Measurements from ENCODE around the gene RPS25.
"Not testable (repeated sequence)": the region's sequence is repeated elsewhere in the genome, so short reads cannot be mapped to it uniquely, and the experiment has no call there.

Gene RPS25

GRCh38 chr11:119038884-119039283, 20.7 kb upstream of the RPS25 start:
- no peak for FAIRE-seq

DNA sequence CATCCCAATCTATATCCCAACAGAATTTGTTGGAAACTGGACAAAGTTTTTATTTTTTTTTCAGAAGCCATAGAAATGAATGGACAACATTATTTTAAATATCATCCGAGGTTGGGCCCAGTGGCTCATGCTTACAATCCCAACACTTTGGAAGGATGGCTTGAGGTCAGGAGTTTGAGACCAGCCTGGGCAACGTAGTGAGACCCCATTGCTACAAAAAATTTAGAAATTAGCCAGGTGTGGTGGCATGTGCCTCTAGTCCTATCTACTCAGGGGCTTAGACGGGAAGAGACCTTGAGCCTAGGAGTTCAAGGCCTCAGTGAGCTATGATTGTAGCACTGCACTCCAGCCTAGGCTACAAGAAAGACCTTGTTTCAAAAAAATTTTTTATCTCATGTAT, 16.7 kb upstream of the RPS25 start:
- FAIRE-seq = no peak

- not testable (repeated sequence) for FAIRE-seq
These were observed 15.3 kb upstream of the RPS25 start for GRCh38 chr11:119033421-119033820.

- no peak for FAIRE-seq
These were observed 13.8 kb upstream of the RPS25 start for GRCh38 chr11:119031912-119032280.

DNA sequence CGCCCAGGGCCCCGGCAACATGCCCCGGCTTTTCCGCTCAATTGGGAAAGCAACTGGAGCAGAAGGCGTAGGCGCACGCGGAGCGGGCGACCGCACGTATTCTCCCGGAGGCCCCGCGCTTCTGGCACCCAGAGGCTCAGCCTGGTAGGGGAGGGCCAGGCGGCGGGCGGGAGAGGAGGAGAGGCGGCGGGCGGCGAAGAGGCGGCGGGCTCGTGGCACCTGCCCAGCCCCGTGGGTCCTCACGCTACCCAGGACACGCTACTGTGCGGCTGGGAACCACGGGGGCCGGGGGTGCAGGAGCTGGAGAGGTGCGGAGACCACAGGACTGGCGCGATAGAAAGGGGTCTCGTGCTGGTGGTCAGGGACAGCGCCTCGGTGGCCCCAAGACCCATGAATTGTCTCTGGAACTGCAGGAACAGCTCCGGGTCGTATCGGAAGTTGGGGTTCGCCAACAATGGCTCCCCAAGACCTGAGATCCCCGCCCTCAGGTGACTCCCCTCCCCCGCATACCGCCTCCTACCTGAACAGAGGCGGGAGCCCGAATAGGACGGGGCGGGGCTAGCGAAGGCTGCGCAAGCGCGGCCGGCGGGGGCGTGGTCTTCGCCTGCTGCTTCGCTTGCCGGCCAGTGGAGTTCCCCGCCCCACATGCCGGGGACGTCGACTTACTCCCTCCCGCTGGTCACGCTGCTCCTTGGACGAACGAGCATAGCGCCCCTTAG, 12.3 kb upstream of the RPS25 start, which contains the start of gene SLC37A4:
Gene SLC37A4, minus strand, starts transcription at position 549 of the 719 bp plus-strand sequence.
- peak; percentile 82 for FAIRE-seq

GRCh38 chr11:119030029-119030328, 11.8 kb upstream of the RPS25 start:
- no peak for FAIRE-seq

DNA sequence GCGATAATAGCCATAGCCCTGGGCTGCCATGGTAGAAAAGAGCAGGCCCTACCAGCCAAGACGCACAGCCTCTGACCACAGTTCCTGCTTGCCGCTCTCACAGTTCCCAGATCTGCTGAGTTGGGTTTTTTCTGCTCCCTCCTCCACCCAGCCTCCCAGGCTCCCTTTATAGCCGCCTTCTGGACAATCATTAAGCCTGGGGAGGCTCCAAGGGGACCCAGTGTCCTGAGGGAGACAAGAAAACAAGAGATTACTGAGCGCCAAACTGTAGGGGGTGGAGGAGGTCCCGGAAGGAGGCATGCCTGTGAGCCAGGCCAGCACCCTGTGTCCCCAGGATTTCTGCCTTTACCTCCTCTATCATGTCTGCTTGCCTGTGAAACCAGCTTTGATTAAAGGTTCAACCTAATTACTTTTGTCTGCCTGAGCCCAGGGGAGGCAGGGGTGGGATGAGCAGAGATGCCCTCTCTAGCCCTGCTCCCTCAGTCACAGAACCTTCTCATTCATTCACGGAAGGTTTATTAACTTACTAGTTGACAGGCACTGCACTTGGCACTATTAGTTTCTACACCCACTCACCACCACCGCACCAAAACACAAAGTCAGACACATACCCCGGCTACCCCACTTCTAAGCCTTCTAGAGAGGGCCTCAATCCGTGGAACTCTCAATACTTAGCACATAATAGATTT, 11.3 kb upstream of the RPS25 start:
- FAIRE-seq = no peak

- no peak for FAIRE-seq
These were observed 10.9 kb upstream of the RPS25 start for GRCh38 chr11:119029069-119029339.

- no peak for FAIRE-seq
These were observed 10.4 kb upstream of the RPS25 start for GRCh38 chr11:119028346-119029068.

DNA sequence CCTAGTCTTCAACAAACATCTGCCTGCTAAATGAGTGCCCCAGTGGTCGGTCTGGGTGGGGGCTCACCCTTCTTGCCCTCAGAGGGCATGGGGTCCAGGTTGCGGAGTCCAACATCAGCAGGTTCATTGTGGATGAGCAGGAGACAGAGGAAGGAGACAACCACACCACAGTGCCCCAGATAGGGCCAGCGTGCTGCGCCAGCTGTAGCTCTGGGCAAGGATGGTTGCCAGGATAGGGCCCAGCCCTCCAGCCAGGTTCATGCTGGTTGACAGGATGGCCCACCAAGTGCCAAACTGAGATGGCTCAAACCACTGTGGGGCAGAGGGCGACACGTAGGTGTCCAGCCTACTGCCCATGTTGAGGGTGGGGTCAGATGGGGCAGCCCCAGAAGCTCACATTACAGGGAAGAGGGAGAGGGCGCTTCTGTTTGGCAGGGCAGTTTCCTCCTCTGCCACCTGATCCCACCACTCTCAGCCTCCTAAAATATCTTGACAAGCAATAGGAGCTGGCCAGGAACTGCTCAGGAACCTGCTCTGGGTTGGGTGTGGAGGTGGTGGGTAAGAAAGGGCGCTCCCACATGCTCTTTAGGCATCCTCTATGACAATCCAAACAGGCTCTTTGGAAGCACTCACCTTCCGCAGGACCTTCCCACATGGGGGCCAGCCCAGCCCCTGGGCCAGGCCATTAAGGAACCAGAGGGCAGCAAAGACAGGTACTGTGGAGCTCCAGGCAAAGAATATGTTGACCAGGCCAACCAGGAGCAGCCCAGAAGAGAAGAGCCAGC, 9.6 kb upstream of the RPS25 start:
- FAIRE-seq = no peak

DNA sequence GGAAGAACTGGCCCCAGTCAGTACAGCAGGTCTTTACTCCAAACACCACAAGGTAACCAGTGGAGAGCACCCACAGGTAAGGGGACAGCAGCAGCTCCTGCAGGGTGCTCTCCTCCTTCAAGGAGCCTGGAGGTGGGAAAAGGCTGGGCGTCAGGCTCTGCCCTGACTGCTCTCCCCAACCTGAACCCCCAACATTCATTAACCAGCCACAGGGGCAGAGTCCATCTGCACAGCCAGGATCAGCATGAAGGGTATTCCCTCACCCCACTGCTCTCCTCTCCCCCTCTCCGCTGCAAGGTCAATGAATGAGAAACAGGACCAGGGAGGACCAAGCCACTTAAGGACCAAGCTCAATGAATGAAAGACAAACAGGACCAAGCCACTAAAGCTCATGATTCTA, 8.8 kb upstream of the RPS25 start:
- FAIRE-seq = no peak

DNA sequence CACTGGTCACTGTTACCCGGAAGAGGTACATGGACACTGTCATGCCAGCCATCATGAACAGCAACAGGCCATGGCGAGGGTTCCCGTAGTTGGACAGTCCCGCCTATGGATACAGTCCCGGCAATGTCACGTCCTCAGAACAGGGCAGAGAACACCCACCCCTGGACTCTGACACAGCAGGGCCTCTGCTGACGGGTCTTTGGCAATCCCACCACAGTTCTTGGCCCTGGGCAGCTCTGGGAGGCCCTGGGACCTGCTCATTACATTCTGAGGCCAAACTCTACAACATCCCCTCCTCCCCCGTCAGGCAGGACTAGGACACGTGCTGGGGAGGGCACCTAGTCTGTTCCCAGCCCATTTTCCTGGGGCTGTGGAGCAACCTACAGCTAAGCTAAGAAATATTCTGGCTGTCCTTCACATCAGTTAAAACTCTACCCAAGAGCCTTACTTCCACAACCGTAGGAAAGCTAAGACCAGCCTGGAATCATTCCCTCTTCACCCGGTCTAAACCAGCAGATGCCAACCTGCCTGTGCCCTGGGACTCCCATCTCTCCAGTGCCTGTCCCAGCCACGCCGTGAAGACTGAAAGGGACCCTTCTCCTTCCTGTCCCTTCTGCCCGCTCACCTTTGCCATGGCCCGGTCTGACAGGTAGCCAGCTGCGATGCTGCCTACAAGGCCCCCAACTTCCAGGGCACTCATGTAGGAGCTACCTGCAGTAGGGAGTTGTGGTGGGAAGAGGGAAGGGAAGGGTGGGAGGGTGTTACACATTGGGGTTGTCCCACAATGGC, 8.0 kb upstream of the RPS25 start:
- no peak for FAIRE-seq

- no peak for FAIRE-seq
These were observed 7.4 kb upstream of the RPS25 start for GRCh38 chr11:119025541-119025940.

DNA sequence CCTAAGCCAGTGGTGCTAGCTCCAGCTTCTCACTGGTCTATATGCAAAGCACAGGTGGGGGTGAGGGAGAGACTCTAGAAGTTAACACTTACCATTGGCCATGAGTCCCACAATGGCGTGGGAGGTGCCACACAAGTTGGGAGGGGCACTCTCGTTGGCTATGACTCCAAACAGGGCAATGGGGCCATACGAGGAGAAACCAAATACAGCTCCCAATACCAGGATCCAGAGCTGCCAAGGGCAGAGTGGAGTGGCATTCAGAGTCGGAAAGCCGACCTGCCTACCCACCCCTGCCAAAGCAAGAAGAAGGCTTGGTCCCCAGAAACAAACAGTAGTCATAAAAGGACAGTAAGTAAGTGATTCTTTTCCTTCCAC, 6.9 kb upstream of the RPS25 start:
- FAIRE-seq = no peak

DNA sequence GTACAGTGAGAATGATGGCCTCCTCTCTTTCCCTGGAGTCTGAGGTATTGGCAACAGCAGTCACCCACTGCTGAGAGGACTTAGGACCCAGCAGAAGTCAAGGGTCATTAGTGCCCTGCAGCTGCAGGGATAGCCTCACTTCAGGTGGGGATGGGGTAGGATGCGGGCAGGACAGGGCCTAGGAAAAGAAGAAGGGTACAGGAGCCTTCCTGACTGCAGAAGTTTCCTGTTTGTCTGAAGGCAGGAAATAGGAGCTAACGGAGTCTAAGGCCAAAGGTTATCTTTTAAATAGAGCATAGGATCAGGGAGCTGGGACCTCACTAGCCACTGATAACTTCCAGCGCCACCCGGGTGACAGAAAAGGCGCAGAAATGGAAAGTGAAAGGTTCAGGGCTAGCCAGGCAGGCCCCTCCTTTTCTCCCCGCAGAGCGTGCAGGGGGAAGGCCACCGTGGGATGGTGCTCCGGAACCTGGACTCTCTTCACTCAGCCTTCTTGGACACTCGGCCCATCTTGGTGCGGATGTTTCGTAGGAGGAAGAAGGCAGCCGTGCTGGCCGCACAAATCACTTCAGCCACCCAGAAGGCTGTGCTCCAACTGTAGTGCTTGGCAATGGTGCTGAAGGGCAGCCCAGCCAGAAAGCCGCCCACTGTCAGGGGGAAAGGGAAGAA, 6.4 kb upstream of the RPS25 start:
- no peak for FAIRE-seq

GRCh38 chr11:119023741-119024140, 5.6 kb upstream of the RPS25 start:
- no peak for FAIRE-seq

DNA sequence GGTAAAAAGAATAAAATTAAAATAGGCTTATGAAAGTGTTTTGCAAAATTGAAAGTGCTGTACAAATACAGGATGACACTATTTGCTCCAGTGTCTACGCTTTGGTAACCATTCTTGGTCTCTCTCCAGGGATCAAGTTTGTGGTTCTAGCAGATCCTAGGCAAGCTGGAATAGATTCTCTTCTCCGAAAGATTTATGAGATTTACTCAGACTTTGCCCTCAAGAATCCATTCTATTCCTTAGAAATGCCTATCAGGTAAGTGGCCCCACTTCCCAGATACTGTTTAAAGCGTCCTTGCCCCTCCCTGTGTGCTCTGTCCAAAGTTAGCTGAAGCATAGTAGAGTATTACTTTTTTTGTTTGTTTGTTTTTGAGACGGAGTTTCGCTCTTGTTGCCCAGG, 3.5 kb upstream of the RPS25 start:
- no peak for FAIRE-seq

DNA sequence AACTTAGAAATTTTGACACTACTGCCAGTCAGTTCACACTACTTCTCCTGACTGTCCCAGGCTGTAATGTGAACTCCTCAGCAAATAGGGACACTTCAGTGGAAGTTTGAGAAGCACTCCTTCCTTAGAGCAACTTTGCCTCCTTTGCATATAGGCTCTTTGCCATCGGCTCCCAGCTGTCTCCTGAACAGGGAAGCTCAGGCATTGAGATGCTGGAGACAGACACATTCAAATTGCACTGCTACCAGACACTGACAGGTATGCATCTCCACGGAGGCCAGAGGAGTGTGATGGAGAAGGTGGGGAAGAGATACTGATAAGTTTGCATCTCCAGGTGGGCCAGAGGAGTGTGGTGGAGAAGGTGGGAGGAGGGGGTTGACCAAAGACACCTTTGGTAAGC, 1.9 kb upstream of the RPS25 start:
- no peak for FAIRE-seq

DNA sequence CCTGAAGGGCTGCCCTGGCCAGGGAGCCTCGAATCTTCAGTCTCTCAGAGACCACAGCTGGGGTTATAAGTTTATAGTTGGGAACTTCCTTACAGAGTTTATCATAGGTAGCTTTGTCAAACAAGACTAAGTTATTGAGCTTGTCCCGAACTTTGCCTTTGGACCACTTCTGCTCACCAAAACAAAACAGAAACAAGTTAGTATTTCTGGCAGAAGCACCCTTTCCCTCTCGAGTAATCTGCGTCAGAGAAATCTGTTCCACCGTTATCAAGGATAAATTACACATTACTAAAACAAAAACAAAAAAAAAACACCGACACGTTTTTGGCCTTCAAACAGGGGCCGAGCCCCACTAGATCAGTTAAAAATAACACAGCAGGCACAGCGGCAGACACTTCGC, 766 bp downstream of the RPS25 start:
- FAIRE-seq = not testable (repeated sequence)

GRCh38 chr11:119016216-119017009, 1.7 kb downstream of the RPS25 start:
- FAIRE-seq = no peak

DNA sequence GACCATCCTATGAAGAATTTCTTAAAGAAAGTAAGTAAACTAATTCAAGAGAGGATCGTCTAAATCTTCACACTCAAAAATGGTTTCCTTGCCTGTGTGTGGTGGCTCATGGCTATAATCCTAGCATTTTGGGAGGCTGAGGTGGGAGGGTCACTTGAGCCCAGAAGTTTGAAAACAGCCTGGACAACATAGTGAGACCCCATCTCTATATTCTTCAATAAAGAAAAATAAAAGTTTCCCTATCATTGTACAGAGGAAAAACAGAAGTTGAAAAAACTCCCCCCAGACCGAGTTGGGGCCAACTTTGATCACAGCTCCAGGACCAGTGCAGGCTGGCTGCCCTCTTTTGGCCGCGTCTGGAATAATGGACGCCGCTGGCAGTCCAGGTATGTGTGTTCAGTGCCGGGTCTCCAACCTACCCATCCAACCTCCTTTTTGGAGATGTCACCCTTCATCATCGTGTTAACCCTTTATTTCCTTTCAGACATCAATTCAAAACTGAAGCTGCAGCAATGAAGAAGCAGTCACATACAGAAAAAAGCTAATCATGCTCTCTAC, 3.0 kb downstream of the RPS25 start:
- FAIRE-seq = no peak
